GM18909 (cell line): ENCODE data around the gene DCAF5.
"Not testable (repeated sequence)": the region's sequence is repeated elsewhere in the genome, so short reads cannot be mapped to it uniquely, and the experiment has no call there.

ENCODE experiments used
- ATAC-seq: cut with Tn5 transposase; IDR thresholded peaks from one replicate; pipeline ENCODE4 v1.9.1; 2021; ENCODE audit warnings: mild to moderate bottlenecking; ENCODE audit not compliant: unreplicated experiment, poor library complexity

DCAF5 gene

DNA sequence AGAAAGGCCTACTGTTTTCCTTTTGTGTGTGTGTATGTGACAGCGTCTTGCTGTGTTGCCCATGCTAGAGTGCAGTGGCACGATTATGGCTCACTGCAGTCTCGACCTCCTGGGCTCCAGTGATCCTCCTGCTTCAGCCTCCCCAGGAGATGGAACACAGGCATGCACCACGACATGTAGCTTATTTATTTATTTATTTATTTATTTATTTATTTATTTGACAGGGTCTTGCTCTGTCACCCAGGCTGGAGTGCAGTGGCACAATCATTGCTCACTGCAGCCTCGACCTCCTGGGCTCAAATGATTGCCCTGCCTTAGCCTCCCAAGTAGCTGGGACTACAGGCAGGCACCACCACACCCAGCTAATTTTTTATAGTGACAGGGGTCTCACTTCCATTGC lies 75.7 kb downstream of the DCAF5 start:
- not testable (repeated sequence) for ATAC-seq

DNA sequence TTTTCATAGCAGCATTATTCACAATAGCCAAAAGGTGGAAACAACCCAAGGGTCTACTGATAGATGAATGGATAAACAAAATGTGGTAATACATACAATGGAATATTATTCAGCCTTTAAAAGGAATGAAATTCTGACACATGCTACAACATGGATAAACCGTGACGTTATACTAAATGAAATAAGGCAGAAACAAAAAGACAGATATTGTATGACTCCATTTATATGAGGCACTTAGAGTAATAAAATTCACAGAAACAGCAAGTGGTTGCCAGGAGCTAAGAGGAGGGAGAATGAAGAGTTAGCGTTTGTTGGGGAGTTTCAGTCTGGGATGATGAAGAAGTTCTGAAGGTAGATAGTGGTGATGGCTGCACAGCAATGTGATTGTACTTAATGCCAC lies 76.6 kb downstream of the DCAF5 start:
- ATAC-seq: no peak

DNA sequence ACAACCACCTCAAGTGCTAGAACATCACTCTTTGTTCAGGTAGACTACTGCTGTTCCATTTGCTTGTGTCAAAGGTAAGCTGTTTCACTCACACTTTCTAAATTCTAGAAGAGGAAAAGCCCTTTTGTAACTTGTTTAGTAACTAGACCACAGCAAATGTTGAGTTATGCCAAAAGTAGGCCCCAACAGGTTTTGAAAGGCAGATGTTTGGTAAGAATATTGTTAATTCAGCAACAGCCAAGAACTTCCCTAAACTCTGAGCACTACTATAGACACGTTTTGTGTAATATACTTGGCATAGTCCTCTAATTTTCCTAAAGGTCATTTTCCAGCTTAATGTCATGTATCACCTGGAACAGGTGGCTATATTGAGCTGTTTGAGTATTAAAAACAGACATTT lies 79.0 kb downstream of the DCAF5 start:
- no peak for ATAC-seq

DNA sequence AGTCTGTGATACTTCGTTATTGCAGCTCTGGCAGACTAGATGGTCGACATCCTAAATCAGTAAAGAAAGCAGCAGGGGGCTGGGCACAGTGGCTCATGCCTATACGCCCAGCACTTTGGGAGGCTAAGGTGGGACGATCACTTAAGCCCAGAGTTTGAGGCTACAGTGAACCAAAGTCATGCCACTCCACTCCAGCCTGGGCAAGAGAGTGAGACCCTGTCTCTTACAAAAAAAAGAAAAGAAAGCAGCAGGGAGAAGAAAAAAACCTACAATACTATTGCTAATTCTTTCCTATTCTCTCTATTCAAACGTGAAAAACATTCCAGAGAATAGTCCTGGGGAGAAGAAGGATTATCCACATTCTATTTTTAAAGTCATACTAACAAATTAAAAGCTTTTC lies 79.5 kb downstream of the DCAF5 start:
- ATAC-seq: no peak

DNA sequence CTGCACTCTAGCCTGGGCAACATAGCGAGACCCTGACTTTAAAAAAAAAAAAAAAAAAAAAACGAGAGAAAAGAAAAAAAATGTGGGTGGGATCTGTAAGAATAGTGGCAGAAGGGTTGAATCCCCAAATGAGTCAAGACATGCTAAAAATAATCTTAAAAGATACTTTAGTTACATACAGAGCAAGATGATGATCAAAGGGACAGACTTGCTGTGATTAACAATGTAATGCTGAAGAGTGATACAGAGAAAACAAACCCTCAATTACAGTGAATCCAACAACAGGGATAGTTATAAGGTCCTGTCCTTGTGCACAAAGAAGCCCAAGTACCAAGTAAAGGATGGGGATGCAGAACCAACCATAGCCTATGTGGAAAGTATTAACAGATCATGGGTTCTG lies 80.3 kb downstream of the DCAF5 start:
- no peak for ATAC-seq

DNA sequence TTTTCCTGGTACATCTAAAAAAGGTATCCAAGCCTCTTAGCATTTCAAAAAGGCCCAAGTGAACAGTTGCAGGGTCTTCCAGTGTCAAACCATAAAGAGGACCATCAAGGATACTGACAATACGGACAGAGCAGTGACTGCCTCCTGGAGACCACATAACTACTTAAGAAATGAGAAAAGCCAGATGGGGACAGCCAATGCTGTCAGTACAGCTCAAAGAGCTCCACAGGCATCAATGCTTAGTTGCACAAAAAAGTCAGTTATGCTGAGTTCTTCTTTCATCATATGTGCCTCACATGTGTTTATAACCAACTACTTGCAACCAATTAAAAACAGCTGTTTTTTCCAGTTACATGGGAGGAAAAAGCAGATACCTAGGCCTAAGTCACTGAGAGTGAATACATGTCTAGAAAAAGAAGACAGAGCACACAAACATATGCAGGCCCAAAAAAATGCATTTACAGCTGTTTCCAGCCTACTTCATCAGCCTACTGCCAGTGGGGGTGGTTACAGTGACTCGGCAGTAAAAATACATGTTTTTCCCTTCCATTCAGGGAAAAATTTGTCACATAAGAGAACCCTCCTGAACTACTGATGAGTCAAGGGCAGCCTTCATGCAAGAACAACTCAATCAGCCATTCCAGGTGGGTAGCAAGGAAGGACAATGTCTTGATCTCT lies 84.0 kb downstream of the DCAF5 start:
- no peak for ATAC-seq

DNA sequence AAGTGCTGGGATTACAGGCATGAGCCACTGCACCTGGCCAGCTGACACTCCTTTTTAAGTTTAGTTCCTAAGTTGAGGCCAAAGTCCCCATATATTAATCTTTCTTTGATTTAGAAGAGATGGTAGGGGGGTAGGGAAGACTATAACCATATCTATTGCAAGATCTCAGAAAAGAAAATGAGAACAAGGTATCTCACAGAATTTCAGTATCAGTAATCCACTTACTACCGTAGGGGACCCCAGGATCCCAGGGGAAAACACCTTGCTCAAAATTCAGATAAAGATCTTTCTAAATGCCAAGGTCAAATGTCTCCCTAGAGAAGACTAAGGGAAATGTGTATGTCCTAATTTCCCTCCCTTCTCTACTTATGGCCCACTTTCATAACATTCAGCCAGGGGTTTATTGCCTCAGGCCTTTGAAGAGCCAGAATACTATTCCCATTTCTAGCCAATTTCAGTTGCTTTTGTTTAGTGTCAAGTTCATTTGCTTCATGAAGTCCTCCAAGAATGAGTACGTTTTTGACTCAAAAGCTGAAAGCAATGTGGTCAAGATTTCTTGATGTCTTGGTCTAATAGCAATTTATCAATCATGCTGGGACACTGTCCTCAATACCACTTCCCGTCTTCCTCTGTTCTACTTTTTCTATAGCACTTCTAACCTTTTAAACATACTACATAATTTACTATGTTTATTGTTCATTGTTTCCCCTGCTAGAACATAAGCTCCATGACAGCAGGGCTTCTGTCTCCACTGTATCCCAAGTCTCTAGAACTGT lies 86.3 kb downstream of the DCAF5 start:
- no peak for ATAC-seq

DNA sequence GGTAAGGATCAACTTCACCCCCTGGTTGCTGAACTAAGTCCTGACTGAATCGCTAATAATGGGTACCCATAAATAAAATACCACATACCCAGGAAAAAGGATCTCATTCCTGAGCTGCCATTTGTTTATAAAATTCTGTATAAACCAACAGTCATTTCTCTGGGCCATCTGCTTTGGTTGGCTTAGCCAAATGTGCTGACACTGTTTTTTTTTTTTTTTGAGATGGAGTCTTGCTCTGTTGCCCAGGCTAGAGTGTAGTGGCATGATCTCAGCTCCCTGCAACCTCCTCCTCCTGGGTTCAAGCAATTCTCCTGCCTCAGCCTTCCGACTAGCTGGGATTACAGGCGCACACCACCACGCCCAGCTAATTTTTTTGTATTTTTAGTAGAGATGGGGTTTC lies 87.0 kb downstream of the DCAF5 start:
- ATAC-seq: not testable (repeated sequence)

DNA sequence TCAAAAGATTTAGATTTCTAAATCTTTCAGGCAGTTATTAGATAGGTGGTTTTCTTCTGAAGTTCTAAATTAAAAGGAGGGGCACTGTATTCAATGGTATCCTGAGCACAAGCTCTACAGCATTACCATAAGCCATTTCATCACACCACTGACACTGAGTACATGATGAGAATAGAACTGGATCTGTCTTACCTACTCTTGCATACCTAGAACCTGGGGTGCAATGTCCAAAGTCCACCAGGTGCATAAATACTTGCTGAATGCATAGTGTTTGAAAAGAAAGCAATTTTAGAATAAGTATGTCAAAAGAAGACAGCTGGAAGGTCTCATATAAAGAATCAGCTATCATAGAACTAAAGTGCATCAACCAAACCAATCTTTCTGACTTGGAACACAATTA lies 88.3 kb downstream of the DCAF5 start:
- ATAC-seq: no peak

DNA sequence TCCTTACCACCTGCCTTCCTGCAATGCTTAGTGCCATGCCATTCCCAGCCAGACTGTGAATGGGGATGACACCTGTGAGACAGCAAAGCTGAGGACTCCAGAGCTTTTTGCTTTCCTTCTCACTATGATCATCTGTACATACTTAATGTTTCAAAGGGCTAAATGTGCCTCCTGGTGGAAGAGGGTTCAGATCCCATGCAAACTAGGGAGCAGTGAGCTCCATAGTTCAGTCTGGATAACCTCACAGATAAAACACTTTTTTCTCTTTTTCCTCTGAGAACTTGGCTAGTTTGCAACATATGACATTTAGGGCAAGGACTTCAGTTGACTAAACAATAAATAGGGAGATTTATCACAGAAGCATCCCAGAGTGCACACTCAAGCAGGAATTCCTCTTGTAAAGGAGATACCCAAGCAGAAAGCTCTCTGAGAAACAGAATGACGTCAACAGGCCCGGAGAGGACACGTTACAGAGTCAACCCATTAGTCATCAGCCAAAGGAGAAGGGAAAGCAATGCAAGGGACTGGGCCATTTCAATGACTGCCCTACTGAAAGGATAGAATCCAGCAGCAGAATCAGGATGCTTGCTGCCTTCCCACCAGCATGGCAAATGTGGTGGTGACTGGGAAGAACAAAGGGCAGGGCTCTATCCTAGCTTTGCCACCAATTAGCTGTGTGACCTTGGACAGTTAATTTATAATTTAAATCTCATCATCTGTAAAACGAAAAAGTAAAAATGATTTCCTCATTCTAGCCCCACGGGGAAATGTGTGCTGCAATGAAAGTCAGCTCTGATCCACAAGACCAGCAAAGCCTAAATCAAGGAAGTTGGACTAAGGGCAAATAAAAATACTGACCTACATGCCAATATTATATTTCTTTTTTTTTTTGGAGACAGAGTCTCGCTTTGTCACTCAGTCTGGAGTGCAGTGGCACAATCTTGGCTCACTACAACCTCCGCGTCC lies 93.0 kb downstream of the DCAF5 start:
- ATAC-seq: no peak

DNA sequence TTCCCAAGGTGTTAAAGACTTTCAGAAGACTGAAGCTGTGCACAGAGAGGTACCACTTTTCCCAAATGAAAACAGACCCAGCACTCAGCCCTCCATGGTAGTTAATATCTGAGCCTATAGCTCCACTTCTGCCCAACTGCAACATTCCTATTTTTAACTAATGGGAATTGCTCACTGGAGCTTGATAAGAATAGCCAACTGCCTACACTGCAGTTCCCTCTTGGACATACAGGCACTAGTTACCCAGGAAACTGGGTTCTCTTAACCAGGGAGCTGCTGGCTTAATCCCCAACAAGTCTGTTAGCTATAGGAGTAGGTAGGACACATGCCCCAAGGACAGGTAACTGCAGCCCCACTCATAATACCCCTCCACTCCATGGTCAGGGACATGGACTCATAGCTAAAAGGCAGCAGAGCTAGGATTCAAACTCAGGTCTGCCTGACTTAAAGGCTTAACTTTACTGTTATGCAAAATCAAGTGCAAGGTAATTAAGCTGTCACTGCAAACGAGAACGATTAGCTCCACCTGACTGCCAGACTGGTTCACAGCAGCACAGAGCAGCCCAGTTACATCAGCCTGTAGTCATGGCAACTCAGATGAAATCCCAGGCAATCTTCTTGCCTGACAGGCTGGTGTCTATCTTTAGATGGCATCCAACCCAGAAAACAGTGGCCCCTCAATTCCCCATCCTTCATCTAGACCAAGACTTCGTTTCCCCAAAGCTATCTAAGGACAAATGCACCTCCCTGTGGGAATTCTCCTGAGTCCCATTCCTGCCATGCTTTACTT lies 96.7 kb downstream of the DCAF5 start:
- ATAC-seq: no peak

DNA sequence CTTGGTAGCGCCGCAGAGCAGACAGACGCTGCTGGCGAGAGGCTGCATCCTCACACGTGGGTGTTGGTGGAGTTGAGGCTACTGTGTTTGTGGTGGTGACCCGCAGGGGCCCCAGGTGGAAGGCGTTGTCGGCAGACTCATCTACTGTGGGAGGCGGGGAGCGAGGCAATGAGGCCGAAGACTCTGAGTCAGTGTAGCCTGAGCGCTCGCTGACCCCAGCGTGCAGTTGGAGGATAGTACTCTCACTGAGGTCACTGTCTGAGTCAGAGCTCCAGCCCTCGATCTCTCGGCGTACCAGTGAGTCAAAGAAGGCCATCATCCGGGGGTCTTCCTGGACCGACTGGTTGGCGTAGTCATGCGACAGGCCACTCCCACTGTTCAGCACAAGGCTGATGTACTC lies 97.8 kb downstream of the DCAF5 start:
- no peak for ATAC-seq

DNA sequence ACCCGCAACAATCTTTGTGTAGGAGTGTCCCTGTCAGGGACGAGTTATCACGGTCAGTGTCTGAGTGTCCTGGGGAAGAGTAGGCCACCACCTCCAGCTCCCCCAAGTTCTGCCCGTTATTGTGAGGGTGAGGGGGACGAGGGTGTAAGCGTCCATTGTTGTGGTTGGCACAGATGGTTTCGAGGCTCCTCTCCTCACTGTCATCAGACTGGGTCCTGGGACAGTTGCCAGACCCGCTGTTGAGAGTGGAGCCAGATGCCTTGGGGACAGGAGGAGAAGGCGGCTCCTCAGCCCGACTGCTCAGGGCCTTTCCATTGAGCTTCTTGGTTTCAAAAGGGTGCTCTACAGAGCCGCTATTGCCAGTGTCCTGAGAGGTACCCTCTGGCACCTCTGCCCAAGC lies 98.9 kb downstream of the DCAF5 start:
- no peak for ATAC-seq

DNA sequence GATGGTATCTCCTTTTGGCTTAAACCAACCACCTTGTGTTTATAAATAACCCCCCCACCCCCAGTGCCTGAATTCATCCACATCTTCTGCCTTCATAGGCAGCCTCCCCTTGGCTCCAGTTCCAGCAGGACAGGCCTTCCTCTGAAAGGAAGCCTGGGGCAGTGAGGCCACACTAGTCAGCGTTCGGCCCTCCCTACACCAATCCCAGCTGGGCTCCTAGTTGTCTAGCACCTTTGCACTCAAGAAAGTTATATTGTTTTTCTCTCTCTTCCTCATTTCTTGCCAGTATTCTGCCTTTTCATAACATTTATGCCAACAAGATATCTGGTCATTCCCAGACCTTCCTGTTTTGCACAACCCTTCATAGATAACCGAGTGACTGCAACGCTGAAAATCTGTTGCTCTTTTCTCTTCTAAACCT lies 100.7 kb downstream of the DCAF5 start:
- no peak for ATAC-seq

DNA sequence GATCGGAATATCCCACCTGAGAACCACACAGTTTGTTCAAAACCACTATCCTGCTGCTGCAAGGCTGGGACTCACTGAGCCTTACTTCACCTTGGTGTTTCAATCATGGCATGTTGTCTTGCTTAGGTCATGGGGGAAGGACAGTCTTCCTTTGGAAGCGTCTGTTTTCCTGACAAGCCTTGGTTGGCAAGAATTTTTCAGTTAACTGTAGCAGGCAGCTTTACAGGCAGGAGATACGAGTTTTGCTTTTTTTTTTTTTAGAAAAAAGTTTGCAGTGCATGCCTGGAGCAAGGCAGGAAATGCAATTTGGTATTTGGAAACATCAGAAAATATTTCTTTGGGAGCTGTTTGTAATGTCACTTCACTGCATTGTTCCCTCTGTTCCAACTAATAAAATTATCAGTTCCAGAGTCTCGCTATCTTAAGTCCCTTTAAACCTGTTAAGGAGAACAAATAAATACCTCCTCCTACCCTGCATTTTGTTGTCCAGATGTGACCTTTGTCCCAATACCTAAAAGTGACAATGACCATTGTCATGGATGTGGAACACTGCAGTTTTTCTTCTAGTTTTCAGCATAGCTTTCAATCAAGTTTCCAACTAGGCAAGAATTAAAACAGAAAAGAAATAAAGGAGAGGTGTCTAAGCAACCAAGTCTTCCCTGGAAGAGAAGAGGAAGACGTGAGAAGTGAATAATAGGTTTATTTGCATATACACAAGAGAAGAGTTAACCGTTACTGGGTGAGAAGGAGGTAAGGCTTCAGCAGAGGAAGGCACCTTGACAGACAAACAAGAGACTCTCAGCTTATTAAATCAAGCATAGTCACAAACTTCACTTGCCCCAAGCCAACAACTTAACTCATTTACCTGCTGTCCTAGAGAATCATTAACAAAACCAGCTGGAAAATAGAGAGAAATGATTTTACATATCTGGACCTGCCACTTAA lies 102.4 kb downstream of the DCAF5 start:
- ATAC-seq: no peak

DNA sequence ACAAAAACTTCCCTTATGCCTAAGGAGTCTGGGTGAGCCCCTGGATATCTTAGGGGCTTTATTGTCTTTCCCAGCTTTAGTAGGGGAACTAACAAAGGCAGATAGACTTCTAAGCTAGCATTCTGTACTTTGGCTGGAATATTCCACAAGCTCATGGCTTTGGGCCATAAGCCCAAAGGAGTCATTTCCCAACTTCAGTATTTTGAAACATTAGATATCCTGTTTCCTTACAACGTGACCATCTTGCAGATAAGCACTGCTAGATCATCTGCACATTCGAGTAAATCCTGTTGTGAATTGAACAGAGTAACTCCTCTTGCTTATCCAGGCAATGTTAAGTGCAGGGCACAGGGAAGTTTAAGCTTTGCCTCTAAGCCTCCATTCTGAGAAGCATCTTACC lies 103.2 kb downstream of the DCAF5 start:
- ATAC-seq: no peak

DNA sequence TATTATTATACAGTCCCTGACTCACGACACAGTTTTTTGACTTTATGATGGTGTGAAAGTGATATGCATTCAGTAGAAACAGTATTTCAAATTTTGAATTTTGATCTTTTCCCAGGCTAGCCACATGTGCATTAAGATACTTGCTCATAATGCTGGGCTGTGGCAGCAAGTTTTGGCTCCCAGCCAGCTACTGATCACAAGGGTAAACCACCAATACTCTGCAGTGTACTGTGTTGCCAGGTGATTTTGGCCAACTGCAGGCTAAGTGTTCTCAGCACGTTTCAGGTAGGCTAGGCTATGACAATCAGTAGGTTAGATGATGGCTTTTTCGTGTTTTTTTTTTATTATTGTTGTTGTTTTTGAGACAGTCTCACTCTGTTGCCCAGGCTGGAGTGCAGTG lies 104.5 kb downstream of the DCAF5 start:
- ATAC-seq: no peak

DNA sequence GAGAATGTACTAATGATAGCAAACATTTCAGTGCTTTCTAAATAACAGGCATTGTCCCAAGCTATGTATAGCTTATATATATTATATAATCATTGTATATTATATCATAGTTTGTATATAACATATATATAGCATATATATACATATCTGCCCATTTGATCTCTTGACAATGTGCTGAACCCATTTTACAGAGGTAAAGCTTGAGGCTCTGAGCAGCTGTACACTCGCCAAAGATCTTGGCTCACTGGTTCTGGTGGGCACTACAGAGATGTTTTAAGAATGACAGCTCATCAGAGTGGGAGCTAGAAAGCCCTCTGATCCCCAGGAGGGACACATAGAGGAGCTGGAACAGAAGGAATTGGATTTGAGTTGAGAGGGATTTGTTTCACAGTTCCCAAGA lies 105.7 kb downstream of the DCAF5 start:
- ATAC-seq: no peak

DNA sequence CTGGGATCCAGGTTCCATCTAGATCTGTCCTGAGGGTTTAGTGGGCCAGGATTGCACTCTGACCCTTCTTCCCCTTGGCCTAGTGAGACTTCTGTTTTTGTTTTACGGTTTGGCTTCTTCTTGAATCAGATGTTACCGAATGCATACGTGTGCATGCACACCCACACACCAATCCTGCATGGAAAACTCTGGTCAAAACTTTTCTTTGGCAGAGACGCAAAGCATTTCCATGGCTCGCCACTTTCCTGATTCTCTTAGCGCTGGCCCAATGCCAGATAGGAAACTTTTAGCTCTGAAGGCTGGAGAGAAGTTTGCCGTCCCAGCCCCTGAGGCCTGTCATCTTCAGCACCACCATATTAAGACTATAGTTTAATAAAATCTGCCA lies 106.5 kb downstream of the DCAF5 start:
- ATAC-seq: no peak
